Activated T-cell treated with anti-CD3 and anti-CD28 coated beads, Interleukin-2, amount 50 U/mL, for 72 hours (primary cell): ENCODE results near the gene PCDH17. TPM values are rescaled to one million over a fixed set of nuclear protein-coding genes. Genes with fewer than 3 reads are reported as not detected.

Source experiments
- ATAC-seq, 2 donors: fragments of 150-1000 bp; cut with Tn5 transposase; replicated peaks in 1 of 2; 2 replicates each; pipeline ENCODE4 v1.10.0; 2021; ENCODE audit warnings: moderate library complexity in 2 of 2, mild to moderate bottlenecking in 1 of 2
- DNase-seq, 2 donors: peaks; one replicate each; pipeline ENCODE4 v3.0.0; 2021 to 2022; ENCODE audit warnings: mixed read lengths in 1 of 2
- H3K27ac Mint-ChIP-seq: one replicate; pipeline ENCODE4 v1.8.0; 2022; ENCODE audit warnings: mild to moderate bottlenecking, moderate library complexity, mixed read lengths
- H3K27me3 Mint-ChIP-seq: one replicate; pipeline ENCODE4 v1.8.0; 2022; ENCODE audit warnings: low read depth, mixed read lengths
- H3K36me3 Mint-ChIP-seq, 2 donors: one replicate each; pipeline ENCODE4 v1.8.0; 2022; ENCODE audit warnings: mixed read lengths in 2 of 2, mild to moderate bottlenecking in 1 of 2; ENCODE audit not compliant: insufficient read depth in 2 of 2
- H3K4me1 Mint-ChIP-seq: one replicate; pipeline ENCODE4 v1.8.0; 2022; ENCODE audit warnings: low read depth, mixed read lengths
- H3K4me3 Mint-ChIP-seq, 2 donors: one replicate each; pipeline ENCODE4 v1.8.0; 2022; ENCODE audit warnings: mild to moderate bottlenecking in 2 of 2, mixed read lengths in 2 of 2, moderate library complexity in 2 of 2
- H3K9me3 Mint-ChIP-seq, 2 donors: one replicate each; pipeline ENCODE4 v1.8.0; 2022; ENCODE audit warnings: mixed read lengths in 2 of 2
- total RNA-seq, 2 donors: library from RNA; stranded (reverse); gene quantifications; one replicate each; pipeline ENCODE4 v1.2.3, GENCODE V29; 2022

Gene PCDH17
- total RNA-seq, 2 donors from 2014 or later, result 0.07 TPM; not detected in 1

GRCh38 chr13:57629821-57630235, 1.7 kb upstream of the PCDH17 start:
- ATAC-seq (peak; percentile 64 to 76), DNase-seq (peak; percentile 40 to 44)
- peaks cover 65% of the 10 kb centered on the region for H3K27me3 Mint-ChIP-seq
- peaks cover 32% of the 10 kb centered on the region for H3K4me1 Mint-ChIP-seq
- peaks cover 10 to 15% of the 10 kb centered on the region in 2 donors for H3K36me3 Mint-ChIP-seq
- H3K9me3 Mint-ChIP-seq, result peaks cover 0 to 2% of the 10 kb centered on the region in 2 donors
- H3K27ac Mint-ChIP-seq, result no peak overlapping the region
- H3K4me3 Mint-ChIP-seq, result peak overlapping the region; percentile 83 to 91

- Mint-ChIP-seq H3K9me3 (peaks cover 0 to 2% of the 10 kb centered on the region in 2 donors), H3K4me3 (peak overlapping the region; percentile 83 to 91), H3K27ac (peak overlapping the region; percentile 33), H3K4me1 (peaks cover 32% of the 10 kb centered on the region), H3K36me3 (peaks cover 10 to 15% of the 10 kb centered on the region in 2 donors), H3K27me3 (peaks cover 66% of the 10 kb centered on the region)
- ATAC-seq, result peak; percentile 37 to 38
- DNase-seq, result no peak
Observed at GRCh38 chr13:57630661-57631595, 616 bp upstream of the PCDH17 start.

DNA sequence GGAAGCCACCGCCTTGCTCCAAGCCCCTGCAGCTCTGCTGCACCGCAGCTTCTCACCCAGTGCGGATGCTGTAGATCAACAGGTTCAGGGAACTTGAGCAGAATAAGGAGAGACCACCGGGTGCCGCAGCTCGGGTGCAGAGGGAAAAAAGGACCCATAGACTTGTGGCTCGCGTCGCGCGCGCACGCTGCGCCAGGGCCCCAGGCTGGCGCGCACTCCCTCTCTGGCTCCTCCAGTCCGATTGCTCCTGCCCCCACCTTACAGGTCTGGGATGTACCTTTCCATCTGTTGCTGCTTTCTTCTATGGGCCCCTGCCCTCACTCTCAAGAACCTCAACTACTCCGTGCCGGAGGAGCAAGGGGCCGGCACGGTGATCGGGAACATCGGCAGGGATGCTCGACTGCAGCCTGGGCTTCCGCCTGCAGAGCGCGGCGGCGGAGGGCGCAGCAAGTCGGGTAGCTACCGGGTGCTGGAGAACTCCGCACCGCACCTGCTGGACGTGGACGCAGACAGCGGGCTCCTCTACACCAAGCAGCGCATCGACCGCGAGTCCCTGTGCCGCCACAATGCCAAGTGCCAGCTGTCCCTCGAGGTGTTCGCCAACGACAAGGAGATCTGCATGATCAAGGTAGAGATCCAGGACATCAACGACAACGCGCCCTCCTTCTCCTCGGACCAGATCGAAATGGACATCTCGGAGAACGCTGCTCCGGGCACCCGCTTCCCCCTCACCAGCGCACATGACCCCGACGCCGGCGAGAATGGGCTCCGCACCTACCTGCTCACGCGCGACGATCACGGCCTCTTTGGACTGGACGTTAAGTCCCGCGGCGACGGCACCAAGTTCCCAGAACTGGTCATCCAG, 964 bp downstream of the PCDH17 start:
- Mint-ChIP-seq H3K9me3 (peaks cover 0 to 2% of the 10 kb centered on the region in 2 donors), H3K27ac (no peak overlapping the region), H3K27me3 (peaks cover 66% of the 10 kb centered on the region), H3K36me3 (peaks cover 10 to 15% of the 10 kb centered on the region in 2 donors), H3K4me3 (peak overlapping the region; percentile 83 to 91), H3K4me1 (peaks cover 32% of the 10 kb centered on the region)
- DNase-seq (no peak), ATAC-seq (no peak)

- peaks cover 32% of the 10 kb centered on the region for H3K4me1 Mint-ChIP-seq
- H3K36me3 Mint-ChIP-seq, result peaks cover 10 to 15% of the 10 kb centered on the region in 2 donors
- peaks cover 0 to 2% of the 10 kb centered on the region in 2 donors for H3K9me3 Mint-ChIP-seq
- no peak for DNase-seq
- no peak overlapping the region for H3K27ac Mint-ChIP-seq
- peak overlapping the region in 1 of 2 donors; percentile 5 for H3K4me3 Mint-ChIP-seq
- no peak for ATAC-seq
- peaks cover 61% of the 10 kb centered on the region for H3K27me3 Mint-ChIP-seq
Observed at GRCh38 chr13:57633141-57633949, 1.8 kb downstream of the PCDH17 start.

- H3K27ac Mint-ChIP-seq, result no peak overlapping the region
- peak overlapping the region in 1 of 2 donors; percentile 5 for H3K4me3 Mint-ChIP-seq
- ATAC-seq (no peak), DNase-seq (no peak)
- peaks cover 30% of the 10 kb centered on the region for H3K4me1 Mint-ChIP-seq
- H3K9me3 Mint-ChIP-seq, result peaks cover 0 to 2% of the 10 kb centered on the region in 2 donors
- H3K36me3 Mint-ChIP-seq, result peaks cover 10 to 15% of the 10 kb centered on the region in 2 donors
- peaks cover 53% of the 10 kb centered on the region for H3K27me3 Mint-ChIP-seq
Observed at GRCh38 chr13:57633950-57634838, 2.6 kb downstream of the PCDH17 start.

DNA sequence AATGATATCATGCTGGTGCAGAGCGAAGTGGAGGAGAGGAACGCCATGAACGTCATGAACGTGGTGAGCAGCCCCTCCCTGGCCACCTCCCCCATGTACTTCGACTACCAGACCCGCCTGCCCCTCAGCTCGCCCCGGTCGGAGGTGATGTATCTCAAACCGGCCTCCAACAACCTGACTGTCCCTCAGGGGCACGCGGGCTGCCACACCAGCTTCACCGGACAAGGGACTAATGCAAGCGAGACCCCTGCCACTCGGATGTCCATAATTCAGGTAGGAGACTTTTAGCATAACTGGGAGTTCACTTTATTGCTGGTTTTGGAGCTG, 3.3 kb downstream of the PCDH17 start:
- peaks cover 10 to 15% of the 10 kb centered on the region in 2 donors for H3K36me3 Mint-ChIP-seq
- DNase-seq, result no peak
- no peak for ATAC-seq
- peaks cover 24% of the 10 kb centered on the region for H3K4me1 Mint-ChIP-seq
- no peak overlapping the region for H3K27ac Mint-ChIP-seq
- H3K9me3 Mint-ChIP-seq, result peaks cover 0 to 2% of the 10 kb centered on the region in 2 donors
- H3K27me3 Mint-ChIP-seq, result peaks cover 47% of the 10 kb centered on the region
- no peak overlapping the region for H3K4me3 Mint-ChIP-seq

DNA sequence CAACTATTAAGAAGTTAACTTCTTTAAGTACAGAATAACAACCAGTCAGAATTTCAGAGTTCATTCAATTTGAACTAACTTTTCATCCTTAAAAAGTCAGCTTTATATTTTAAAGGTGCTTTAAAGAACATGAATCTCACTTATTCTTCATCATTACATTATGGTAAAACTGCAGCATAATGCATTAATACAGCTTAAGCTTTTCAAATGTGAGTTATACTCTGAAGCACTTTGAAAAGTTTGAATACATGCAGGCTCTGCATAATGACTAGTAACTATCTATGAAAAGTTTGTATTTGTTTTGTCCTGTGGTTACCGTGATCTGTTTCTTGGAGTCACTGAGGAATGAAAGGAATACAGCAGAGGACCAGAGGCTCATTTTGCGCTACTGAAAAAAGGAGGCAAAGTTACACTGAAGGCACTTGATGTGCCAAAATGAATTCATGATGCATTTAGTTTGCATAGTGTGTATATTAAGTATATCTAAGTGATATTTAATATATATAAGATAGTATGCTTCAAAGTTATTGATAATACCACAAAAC, 4.1 kb downstream of the PCDH17 start:
- H3K4me3 Mint-ChIP-seq, result no peak overlapping the region
- ATAC-seq (no peak), DNase-seq (no peak)
- peaks cover 10 to 12% of the 10 kb centered on the region in 2 donors for H3K36me3 Mint-ChIP-seq
- H3K9me3 Mint-ChIP-seq, result peaks cover 0 to 2% of the 10 kb centered on the region in 2 donors
- H3K27ac Mint-ChIP-seq, result no peak overlapping the region
- H3K4me1 Mint-ChIP-seq, result peaks cover 16% of the 10 kb centered on the region
- peaks cover 38% of the 10 kb centered on the region for H3K27me3 Mint-ChIP-seq

DNA sequence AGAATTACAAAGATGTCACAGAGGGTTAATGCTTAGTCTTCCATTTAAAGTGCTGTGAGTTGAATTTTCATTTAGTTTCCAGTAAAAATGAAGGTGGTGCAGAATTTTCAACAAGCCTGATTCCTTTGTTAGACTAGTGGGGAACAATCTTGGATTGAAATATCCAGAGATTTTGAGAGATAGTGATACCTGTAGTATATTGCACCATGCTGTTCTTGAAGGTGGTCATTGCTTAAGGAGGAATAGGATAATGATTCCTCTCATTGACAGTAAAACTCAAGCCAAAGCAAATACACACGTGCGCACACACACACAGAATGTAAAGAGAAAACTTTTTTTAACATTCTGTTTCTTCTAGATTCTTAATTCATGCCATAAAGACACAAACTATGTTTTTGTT, 5.3 kb downstream of the PCDH17 start:
- no peak for ATAC-seq
- DNase-seq, result no peak
- no peak overlapping the region for H3K4me3 Mint-ChIP-seq

DNA sequence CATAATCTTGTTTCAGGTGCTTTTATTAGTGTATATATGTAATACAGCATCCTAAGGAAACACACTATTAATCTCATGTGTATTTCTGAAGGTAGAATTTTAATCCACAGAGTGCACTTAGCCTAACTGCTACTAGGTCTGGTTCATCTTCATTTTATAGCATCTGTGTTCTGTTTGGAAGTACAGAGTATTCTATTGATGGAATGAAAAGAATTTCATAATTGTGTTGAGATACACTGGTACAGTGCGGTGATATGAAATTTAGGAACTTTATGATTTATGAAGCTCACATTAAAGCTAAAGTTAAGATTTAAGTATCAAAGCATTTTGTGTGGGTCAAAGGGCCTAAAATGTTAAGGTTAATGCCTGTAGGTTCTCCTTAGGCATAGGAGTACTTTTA, 6.0 kb downstream of the PCDH17 start:
- peaks cover 9 to 10% of the 10 kb centered on the region in 2 donors for H3K36me3 Mint-ChIP-seq
- DNase-seq, result no peak
- H3K27ac Mint-ChIP-seq, result no peak overlapping the region
- H3K27me3 Mint-ChIP-seq, result peaks cover 19% of the 10 kb centered on the region
- peaks cover 0 to 2% of the 10 kb centered on the region in 2 donors for H3K9me3 Mint-ChIP-seq
- H3K4me3 Mint-ChIP-seq, result no peak overlapping the region
- no peak for ATAC-seq
- H3K4me1 Mint-ChIP-seq, result no peaks in the 10 kb centered on the region

More for the DNA sequence above, 5.3 kb downstream of the PCDH17 start:
- H3K27ac Mint-ChIP-seq, result no peak overlapping the region
- H3K9me3 Mint-ChIP-seq, result peaks cover 0 to 2% of the 10 kb centered on the region in 2 donors
- peaks cover 10% of the 10 kb centered on the region in 2 donors for H3K36me3 Mint-ChIP-seq
- peaks cover 26% of the 10 kb centered on the region for H3K27me3 Mint-ChIP-seq
- peaks cover 4% of the 10 kb centered on the region for H3K4me1 Mint-ChIP-seq

DNA sequence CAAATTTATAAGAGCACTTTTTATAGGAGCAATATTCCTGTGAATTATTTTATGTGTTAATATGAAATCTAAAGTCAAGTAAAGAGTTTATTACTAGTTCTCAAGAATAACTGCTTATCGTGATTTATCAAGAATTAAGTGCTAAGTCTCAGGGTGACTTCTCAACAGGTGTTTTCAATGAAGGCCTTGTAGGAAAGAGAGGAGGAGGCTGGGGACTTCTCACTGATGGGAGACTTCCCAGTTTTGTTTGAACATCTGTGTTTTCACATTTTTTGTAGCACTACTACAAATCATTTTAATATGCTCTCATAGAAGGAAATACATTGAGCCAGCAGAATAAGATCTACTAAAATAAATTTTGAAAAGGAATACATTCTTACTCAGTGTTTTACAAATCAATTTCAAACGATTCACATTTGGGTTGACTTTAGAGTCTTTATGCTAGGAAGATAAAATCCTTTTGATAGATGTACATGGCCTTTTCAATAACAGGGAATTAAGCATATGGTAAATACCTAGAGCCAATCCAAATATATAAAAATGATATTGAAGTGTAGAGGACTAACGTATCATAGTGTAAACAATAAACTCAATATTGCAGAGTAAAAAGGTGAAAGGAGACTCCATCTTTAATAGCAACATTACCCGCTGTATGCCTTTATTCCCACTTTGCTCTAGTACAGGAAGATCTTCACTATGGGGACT, 6.8 kb downstream of the PCDH17 start:
- Mint-ChIP-seq H3K4me1 (no peaks in the 10 kb centered on the region), H3K36me3 (peaks cover 5% of the 10 kb centered on the region in 2 donors), H3K9me3 (peaks cover 0 to 2% of the 10 kb centered on the region in 2 donors), H3K27me3 (peaks cover 13% of the 10 kb centered on the region), H3K27ac (no peak overlapping the region), H3K4me3 (no peak overlapping the region)
- no peak for DNase-seq
- ATAC-seq, result no peak

GRCh38 chr13:57640607-57641006, 9.1 kb downstream of the PCDH17 start:
- Mint-ChIP-seq H3K9me3 (no peaks in the 10 kb centered on the region), H3K36me3 (no peaks in the 10 kb centered on the region), H3K27me3 (no peaks in the 10 kb centered on the region), H3K27ac (no peak overlapping the region), H3K4me1 (no peaks in the 10 kb centered on the region), H3K4me3 (no peak overlapping the region)
- ATAC-seq (no peak), DNase-seq (no peak)
